ENCODE data around the gene VPS52. TPM values are rescaled to one million over a fixed set of nuclear protein-coding genes. Genes with fewer than 3 reads are reported as not detected.

The VPS52 gene
- total RNA-seq, 1 donor from 2014 or later, result 97.2 TPM

DNA sequence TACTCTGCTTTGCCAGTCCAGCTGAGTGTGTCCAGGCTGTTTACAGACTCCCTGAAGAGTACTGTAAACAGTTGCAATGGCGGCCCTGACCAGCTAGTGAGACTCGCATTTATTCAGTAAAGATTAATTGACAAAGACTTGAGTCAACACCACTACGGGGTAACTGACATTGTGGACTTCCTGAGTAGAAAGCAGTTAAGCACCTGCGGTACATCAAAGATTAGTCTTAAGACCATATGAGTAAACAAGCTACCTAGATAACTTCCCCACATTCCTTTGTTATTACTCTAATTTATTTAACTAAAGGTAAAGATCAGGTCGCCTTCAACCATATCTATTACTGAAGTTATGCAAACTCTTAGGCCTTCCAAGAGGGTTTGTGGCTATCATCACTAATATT lies 12.6 kb downstream of the VPS52 start:
- Mint-ChIP-seq H3K36me3 (ENCODE audit: low read depth) (peaks cover 54% of the 10 kb centered on the region), H3K27ac (no peak overlapping the region), H3K9me3 (peaks cover 4% of the 10 kb centered on the region), H3K4me3 (no peak overlapping the region), H3K4me1 (no peaks in the 10 kb centered on the region), H3K27me3 (no peaks in the 10 kb centered on the region)
- no peak for TF ChIP-seq CTCF (IDR thresholded peaks at IDR 0.05)
- ATAC-seq (ENCODE audit: low read depth), result no peak
- POLR2A ChIA-PET, result interaction anchor here (2.5 kb wide), 1 partner anchor 13 kb away, joined by 10 read pairs; the partner anchor contains the start of genes RPS18 and VPS52
- intact Hi-C loops (cut with micrococcal nuclease), result no loop called here
- CTCF ChIA-PET, result no interaction called here
- no peak for DNase-seq

DNA sequence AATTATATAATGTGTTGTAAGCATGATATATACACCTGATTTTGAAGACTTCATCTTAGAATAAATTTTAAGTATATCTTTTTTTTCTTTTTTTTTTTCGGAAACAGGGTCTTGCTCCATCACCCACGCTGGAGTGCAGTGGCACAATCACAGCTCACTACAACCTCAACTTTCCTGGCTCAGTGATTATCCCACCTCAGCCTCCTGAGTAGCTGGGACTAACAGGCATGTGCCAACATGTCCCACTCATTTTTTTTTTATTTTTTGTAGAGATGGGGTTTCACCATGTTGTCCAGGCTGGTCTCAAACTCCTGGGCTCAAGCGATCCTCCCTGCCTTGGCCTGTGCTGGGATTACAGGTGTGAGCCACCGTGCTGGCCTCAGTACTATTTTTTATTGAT lies 17.1 kb downstream of the VPS52 start:
- ChIA-PET POLR2A (interaction anchor here (0.8 kb wide), 1 partner anchor 17 kb away, joined by 6 read pairs; the partner anchor contains the start of genes RPS18 and VPS52), CTCF (no interaction called here)
- Mint-ChIP-seq H3K27ac (no peak overlapping the region), H3K27me3 (no peaks in the 10 kb centered on the region), H3K4me3 (no peak overlapping the region), H3K9me3 (no peaks in the 10 kb centered on the region), H3K36me3 (ENCODE audit: low read depth) (peaks cover 44% of the 10 kb centered on the region), H3K4me1 (peaks cover 12% of the 10 kb centered on the region)
- intact Hi-C loops (cut with micrococcal nuclease), result no loop called here
- no peak for TF ChIP-seq CTCF (IDR thresholded peaks at IDR 0.05)
- ATAC-seq (ENCODE audit: low read depth) (no peak), DNase-seq (no peak)

GRCh38 chr6:33252759-33253158 lies 18.9 kb downstream of the VPS52 start:
- intact Hi-C loops (cut with micrococcal nuclease), result no loop called here
- ATAC-seq (ENCODE audit: low read depth) (no peak), DNase-seq (no peak)
- Mint-ChIP-seq H3K9me3 (no peaks in the 10 kb centered on the region), H3K36me3 (ENCODE audit: low read depth) (peaks cover 33% of the 10 kb centered on the region), H3K27ac (peak overlapping the region; percentile 20), H3K27me3 (no peaks in the 10 kb centered on the region), H3K4me3 (no peak overlapping the region), H3K4me1 (peaks cover 28% of the 10 kb centered on the region)
- CTCF ChIA-PET, result no interaction called here
- no peak for TF ChIP-seq CTCF (IDR thresholded peaks at IDR 0.05)
- POLR2A ChIA-PET, result interaction anchor here (0.7 to 5.5 kb wide), 2 partner anchors 19 to 158 kb away, joined by 8 to 55 read pairs; partner anchors contain the start of genes PHF1, RPS18 and VPS52

DNA sequence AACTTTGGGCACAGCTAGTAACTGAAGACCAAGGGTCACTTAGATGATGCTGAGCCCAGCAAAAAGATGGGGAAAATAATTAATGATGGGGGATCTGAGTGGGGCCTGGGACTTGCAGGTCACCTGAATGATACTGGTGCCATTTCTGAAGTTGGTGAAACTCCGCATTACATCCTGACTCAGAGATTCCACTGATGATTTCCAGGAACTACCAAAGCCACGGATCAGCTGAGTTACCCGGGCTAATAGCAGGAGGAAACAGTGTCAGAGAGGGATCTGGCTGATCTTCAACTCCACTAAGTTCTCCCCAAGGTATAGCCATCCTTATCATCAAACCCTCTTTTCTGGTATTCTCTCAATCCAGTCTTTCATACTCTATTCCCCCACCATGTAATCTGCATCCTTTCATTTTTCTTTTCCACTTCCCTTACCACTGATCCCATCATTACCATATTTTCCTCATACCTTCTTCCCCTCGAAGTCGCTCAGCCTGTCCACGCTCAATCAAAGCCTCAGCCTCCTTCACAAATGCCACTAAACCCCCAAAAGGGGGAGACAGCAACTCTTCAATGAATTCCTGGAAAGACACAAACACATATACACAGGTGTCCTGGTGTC lies 20.2 kb downstream of the VPS52 start:
- Mint-ChIP-seq H3K27ac (no peak overlapping the region), H3K27me3 (no peaks in the 10 kb centered on the region), H3K4me1 (peaks cover 28% of the 10 kb centered on the region), H3K9me3 (no peaks in the 10 kb centered on the region), H3K36me3 (ENCODE audit: low read depth) (peaks cover 30% of the 10 kb centered on the region), H3K4me3 (peak overlapping the region; percentile 40)
- no peak for ATAC-seq (ENCODE audit: low read depth)
- no peak for TF ChIP-seq CTCF (IDR thresholded peaks at IDR 0.05)
- no peak for DNase-seq
- CTCF ChIA-PET, result no interaction called here
- intact Hi-C loops (cut with micrococcal nuclease), result no loop called here
- POLR2A ChIA-PET, result interaction anchor here (3.7 to 5.5 kb wide), 3 partner anchors 20 to 43 kb away, joined by 32 to 55 read pairs (median 37); partner anchors contain the start of genes B3GALT4, RING1, RPS18 and VPS52

GRCh38 chr6:33250731-33251130 lies 20.9 kb downstream of the VPS52 start:
- H3K36me3 Mint-ChIP-seq (ENCODE audit: low read depth), result peaks cover 27% of the 10 kb centered on the region
- peak overlapping the region; percentile 91 for H3K27ac Mint-ChIP-seq
- peak overlapping the region; percentile 91 for H3K4me3 Mint-ChIP-seq
- H3K9me3 Mint-ChIP-seq, result no peaks in the 10 kb centered on the region
- ChIA-PET CTCF (no interaction called here), POLR2A (interaction anchor here (1.8 to 5.5 kb wide), 7 partner anchors 21 to 170 kb away, joined by 4 to 55 read pairs (median 27); partner anchors contain the start of genes B3GALT4, PFDN6, RING1 and RPS18)
- no peak for DNase-seq
- intact Hi-C loops (cut with micrococcal nuclease), result no loop called here
- H3K27me3 Mint-ChIP-seq, result no peaks in the 10 kb centered on the region
- no peak for TF ChIP-seq CTCF (IDR thresholded peaks at IDR 0.05)
- peaks cover 28% of the 10 kb centered on the region for H3K4me1 Mint-ChIP-seq
- no peak for ATAC-seq (ENCODE audit: low read depth)

All from activated B cell treated with CpG ODN at 0.5 μM for 24 hours (primary cell).